Measurements from ENCODE around the gene TATDN2.

TATDN2 gene

DNA sequence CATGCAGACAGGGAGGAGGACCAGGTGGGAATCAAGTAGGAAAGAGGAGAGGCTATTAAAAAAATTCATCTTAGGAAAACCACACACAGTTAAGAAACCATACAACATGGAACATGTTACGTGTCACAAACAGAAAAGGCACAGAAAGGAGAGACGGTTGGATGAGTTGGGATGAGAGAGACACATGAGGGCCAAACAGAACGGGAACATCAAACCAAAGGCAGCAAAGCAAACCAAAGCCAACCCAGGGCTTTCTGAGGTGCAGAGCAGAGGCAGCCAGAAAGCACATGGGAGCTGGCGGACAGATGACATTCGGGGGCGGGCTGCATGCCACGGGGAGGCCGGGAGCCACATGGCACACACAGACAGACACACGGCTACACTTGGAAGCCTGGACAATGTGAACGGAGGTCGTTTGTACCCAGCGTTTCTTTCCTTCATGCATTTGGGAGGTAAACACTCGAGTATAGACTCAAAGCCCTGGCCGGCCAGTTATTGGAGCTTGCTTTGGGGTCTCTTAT lies 81.3 kb downstream of the TATDN2 start:
- in situ Hi-C loops (cut with MboI; ENCODE audit: low pct_unique_long_range_greater_than_20kb, low sequenced_read_pairs, unreplicated experiment) = loop anchor here (25.0 kb wide), 1 partner anchor 408 kb away; no protein-coding TSS in a partner anchor

DNA sequence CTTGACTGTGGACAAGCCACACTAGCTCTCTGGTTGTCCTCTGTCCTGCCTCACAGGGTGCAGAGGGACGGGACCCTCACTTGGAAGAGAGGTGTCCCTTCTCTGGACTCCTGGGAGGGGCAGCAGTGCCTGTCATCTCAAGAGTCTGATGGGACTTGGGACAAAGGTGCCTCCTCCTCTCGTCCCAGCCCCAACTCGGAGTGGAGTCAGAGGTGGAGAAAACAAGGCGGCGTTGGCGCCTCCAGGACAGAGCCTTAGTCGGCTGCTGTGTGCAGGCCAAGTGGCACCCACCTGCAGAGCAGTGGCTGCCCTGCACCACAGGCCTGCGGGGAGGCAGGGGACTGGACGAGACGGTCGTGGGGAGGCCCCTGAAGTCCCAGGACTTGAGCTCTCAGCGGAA lies 82.1 kb downstream of the TATDN2 start:
- TF ChIP-seq, protein P1, sequence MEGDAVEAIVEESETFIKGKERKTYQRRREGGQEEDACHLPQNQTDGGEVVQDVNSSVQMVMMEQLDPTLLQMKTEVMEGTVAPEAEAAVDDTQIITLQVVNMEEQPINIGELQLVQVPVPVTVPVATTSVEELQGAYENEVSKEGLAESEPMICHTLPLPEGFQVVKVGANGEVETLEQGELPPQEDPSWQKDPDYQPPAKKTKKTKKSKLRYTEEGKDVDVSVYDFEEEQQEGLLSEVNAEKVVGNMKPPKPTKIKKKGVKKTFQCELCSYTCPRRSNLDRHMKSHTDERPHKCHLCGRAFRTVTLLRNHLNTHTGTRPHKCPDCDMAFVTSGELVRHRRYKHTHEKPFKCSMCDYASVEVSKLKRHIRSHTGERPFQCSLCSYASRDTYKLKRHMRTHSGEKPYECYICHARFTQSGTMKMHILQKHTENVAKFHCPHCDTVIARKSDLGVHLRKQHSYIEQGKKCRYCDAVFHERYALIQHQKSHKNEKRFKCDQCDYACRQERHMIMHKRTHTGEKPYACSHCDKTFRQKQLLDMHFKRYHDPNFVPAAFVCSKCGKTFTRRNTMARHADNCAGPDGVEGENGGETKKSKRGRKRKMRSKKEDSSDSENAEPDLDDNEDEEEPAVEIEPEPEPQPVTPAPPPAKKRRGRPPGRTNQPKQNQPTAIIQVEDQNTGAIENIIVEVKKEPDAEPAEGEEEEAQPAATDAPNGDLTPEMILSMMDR (IDR thresholded peaks at IDR 0.05; ENCODE audit: extremely low read depth, insufficient read depth, missing control alignments) = no peak
- in situ Hi-C loops (cut with MboI; ENCODE audit: low pct_unique_long_range_greater_than_20kb, low sequenced_read_pairs, unreplicated experiment) = loop anchor here (25.0 kb wide), 1 partner anchor 407 kb away; no protein-coding TSS in a partner anchor
- DNase-seq (ENCODE audit: low spot score) = no peak

More for the DNA sequence above, 81.3 kb downstream of the TATDN2 start:
- TF ChIP-seq, protein P1 (IDR thresholded peaks at IDR 0.05; ENCODE audit: extremely low read depth, insufficient read depth, missing control alignments) = no peak
- no peak for DNase-seq (ENCODE audit: low spot score)
